Smooth muscle cell (in vitro differentiated cells): ENCODE results near the gene PTGER1. TPM values are rescaled to one million over a fixed set of nuclear protein-coding genes. Genes with fewer than 3 reads are reported as not detected.

Experiments used
- DNase-seq: peaks from one replicate; lab custom pipeline; 2025; ENCODE audit not compliant: unreplicated experiment; lab: John Stamatoyannopoulos, UW
- H2AFZ ChIP-seq: fragments of 200-600 bp; sonication (generic); 2 replicates; pipeline ENCODE4 v1.6.0; 2016; ENCODE audit warnings: antibody characterized with exemption, low read depth, mild to moderate bottlenecking
- H3F3A ChIP-seq: fragments of 200-600 bp; sonication (generic); 2 replicates; pipeline ENCODE4 v1.6.0; 2017; ENCODE audit warnings: antibody characterized with exemption, low read depth
- H3K27ac ChIP-seq: fragments of 200-600 bp; sonication (generic); 2 replicates; pipeline ENCODE4 v1.5.1; 2016; ENCODE audit warnings: low read depth, mild to moderate bottlenecking
- H3K27me3 ChIP-seq: fragments of 200-600 bp; sonication (generic); 2 replicates; pipeline ENCODE4 v1.6.1; 2016; ENCODE audit warnings: low read depth, mild to moderate bottlenecking
- H3K36me3 ChIP-seq: fragments of 200-600 bp; sonication (generic); 2 replicates; pipeline ENCODE4 v1.5.1; 2016; ENCODE audit warnings: low read depth
- H3K4me1 ChIP-seq: fragments of 200-600 bp; sonication (generic); 2 replicates; pipeline ENCODE4 v1.5.1; 2016; ENCODE audit warnings: low read depth
- H3K4me2 ChIP-seq: fragments of 200-600 bp; sonication (generic); 2 replicates; pipeline ENCODE4 v1.6.0; 2016; ENCODE audit warnings: mild to moderate bottlenecking
- H3K4me3 ChIP-seq: fragments of 200-600 bp; sonication (generic); 2 replicates; pipeline ENCODE4 v1.5.1; 2016; ENCODE audit warnings: mild to moderate bottlenecking
- H3K79me2 ChIP-seq: fragments of 200-600 bp; sonication (generic); 2 replicates; pipeline ENCODE4 v1.6.0; 2016; ENCODE audit warnings: low read depth, mild to moderate bottlenecking
- H3K9ac ChIP-seq: fragments of 200-600 bp; sonication (generic); 2 replicates; pipeline ENCODE4 v1.6.0; 2016; ENCODE audit warnings: low read depth
- H3K9me3 ChIP-seq: fragments of 200-600 bp; sonication (generic); replicated peaks from 2 replicates; pipeline ENCODE4 v1.5.1; 2016; ENCODE audit warnings: low read depth
- H4K20me1 ChIP-seq: fragments of 200-600 bp; sonication (generic); 2 replicates; pipeline ENCODE4 v1.6.0; 2016; ENCODE audit warnings: low read depth
- WGBS: methylation state at CpG from one replicate; pipeline ENCODE4 v1.1.7; 2016; ENCODE audit warnings: low lambda C conversion rate; 5-methylcytosine and 5-hydroxymethylcytosine counted together
- polyA plus RNA-seq: library from polyadenylated mRNA; unstranded; fragments of >200 nt; fragmentation: Nextera tagmentation; extraction: Ambion mirVana; gene quantifications from 2 replicates; pipeline ENCODE4 v1.2.1, GENCODE V29; 2016
- total RNA-seq: library from RNA; depleted of rRNA; stranded (reverse); fragments of >200 nt; gene quantifications from 2 replicates; pipeline ENCODE4 v1.2.3, GENCODE V29; 2014
- TF ChIP-seq, protein P1 (sequence below): fragments of 200-600 bp; sonication (generic); IDR thresholded peaks from 2 replicates; pipeline ENCODE4 v1.5.1; 2017; ENCODE audit warnings: borderline replicate concordance, mild to moderate bottlenecking, antibody characterized with exemption; ENCODE audit not compliant: insufficient read depth, poor library complexity, severe bottlenecking

Gene PTGER1
- total and polyA plus RNA-seq, 2 experiments from 2014 or later, result 0.27 to 1.0 TPM

DNA sequence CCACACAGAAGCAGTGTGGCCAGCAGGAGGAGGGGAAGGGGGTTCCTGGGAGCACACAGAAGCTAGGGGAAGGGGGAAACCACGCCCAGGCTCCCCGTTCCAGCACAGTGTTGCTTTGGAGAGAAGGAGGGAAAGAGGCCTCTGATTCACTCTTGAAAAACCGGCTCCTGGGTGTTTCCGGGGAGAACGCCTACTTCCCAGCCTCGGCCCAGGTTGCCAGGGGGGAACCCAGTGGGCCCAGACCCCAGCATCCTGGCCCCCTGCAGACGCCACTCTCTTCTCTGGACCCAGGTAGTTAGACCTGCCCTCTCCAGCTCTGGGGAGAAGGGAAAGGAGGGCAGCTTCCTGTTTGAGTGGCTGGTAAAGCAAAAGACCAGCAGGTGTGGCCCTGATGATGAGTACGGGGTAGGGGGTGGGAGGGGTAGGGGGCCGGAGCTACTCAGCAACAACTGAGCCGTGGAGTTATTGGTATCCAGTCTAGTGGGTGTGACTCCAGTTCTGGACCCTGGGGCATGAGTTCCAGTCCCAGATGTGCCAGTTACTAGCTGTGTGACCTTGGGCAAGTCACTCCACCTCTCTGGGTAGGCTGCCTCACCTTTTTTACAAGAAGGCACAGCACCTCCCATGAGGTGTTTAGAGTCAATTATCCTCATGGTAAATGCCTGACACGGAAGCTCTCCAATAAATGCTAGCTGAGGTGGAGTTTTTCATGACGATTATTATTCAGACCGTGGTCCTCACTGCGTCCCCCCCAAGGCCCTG is 19.9 kb upstream of the PTGER1 start:
- H3F3A ChIP-seq, result no peaks in the 10 kb centered on the region
- no peaks in the 10 kb centered on the region for H3K9me3 ChIP-seq
- peaks cover 14% of the 10 kb centered on the region for H3K4me1 ChIP-seq
- peak overlapping the region; percentile 70 for H3K27ac ChIP-seq
- no peaks in the 10 kb centered on the region for H3K36me3 ChIP-seq
- peak overlapping the region; percentile 4 for H2AFZ ChIP-seq
- 48% methylated on average over 13 of the region's 14 CpGs for WGBS
- H3K79me2 ChIP-seq, result peaks cover 48% of the 10 kb centered on the region
- no peaks in the 10 kb centered on the region for H3K27me3 ChIP-seq
- peaks cover 35% of the 10 kb centered on the region for H4K20me1 ChIP-seq
- peak overlapping the region; percentile 90 for H3K4me2 ChIP-seq
- TF ChIP-seq, protein P1, sequence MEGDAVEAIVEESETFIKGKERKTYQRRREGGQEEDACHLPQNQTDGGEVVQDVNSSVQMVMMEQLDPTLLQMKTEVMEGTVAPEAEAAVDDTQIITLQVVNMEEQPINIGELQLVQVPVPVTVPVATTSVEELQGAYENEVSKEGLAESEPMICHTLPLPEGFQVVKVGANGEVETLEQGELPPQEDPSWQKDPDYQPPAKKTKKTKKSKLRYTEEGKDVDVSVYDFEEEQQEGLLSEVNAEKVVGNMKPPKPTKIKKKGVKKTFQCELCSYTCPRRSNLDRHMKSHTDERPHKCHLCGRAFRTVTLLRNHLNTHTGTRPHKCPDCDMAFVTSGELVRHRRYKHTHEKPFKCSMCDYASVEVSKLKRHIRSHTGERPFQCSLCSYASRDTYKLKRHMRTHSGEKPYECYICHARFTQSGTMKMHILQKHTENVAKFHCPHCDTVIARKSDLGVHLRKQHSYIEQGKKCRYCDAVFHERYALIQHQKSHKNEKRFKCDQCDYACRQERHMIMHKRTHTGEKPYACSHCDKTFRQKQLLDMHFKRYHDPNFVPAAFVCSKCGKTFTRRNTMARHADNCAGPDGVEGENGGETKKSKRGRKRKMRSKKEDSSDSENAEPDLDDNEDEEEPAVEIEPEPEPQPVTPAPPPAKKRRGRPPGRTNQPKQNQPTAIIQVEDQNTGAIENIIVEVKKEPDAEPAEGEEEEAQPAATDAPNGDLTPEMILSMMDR, result no peak
- H3K9ac ChIP-seq, result peak overlapping the region; percentile 56
- peak overlapping the region; percentile 75 for H3K4me3 ChIP-seq
- DNase-seq, result no peak

DNA sequence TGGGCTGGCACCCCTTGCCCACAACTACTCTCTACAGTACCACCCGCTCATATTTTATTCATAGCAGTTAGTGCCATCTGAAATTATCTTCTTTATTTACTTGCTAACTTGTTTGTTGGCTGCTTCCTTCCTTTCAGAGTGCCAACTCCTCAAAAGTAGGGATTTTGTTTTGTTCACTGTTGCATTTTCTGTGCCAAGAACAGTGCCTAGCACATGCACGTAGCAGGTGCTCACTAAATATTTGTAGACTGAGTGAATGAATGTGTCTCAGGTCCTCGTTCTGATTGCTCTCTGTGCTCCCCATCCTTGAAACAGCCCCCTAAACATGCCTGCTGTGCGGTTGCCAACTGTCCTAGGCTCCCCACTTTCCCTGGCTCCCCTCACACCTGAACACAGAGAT is 19.3 kb upstream of the PTGER1 start:
- Histone ChIP-seq H3K79me2 (peaks cover 48% of the 10 kb centered on the region), H3K36me3 (no peaks in the 10 kb centered on the region), H3K4me3 (peak overlapping the region; percentile 75), H3K9ac (no peak overlapping the region), H3K27me3 (no peaks in the 10 kb centered on the region), H4K20me1 (peaks cover 35% of the 10 kb centered on the region), H3F3A (no peaks in the 10 kb centered on the region), H3K27ac (peak overlapping the region; percentile 70), H3K4me2 (peak overlapping the region; percentile 90), H2AFZ (no peak overlapping the region), H3K9me3 (no peaks in the 10 kb centered on the region), H3K4me1 (peaks cover 14% of the 10 kb centered on the region)
- no peak for DNase-seq
- TF ChIP-seq, protein P1, result no peak
- 95% methylated on average over 4 of the region's 4 CpGs for WGBS

DNA sequence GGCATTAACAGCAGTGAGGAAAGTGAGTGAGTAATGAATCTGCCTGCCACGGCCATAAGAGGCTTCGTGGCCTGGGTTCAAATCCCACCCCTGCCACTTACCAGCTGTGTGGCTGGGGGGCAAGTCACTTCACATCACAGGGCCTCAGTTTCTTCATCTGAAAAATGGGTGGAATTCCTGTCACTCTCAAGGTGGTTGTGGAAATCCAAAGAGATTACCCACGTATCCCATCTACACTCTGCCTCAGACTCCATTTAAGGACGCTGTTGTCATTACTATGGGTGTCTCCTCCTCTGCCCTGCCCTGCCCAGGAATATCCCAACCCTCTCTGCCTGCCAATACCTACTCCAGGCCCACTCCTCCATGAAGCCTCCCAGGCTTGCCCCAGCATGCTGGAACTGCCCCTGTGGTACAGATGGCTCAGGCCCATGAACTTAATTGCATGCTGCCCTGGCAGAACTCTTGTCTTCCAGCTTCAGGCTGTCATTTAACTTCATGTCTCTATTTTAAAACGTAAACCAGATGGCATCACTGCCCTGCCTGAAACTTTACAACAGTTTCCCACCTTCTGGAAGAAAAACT is 17.7 kb upstream of the PTGER1 start:
- no peaks in the 10 kb centered on the region for H3K9me3 ChIP-seq
- no peak overlapping the region for H3K9ac ChIP-seq
- H3K4me3 ChIP-seq, result no peak overlapping the region
- no peaks in the 10 kb centered on the region for H3F3A ChIP-seq
- H3K4me2 ChIP-seq, result no peak overlapping the region
- H3K27ac ChIP-seq, result no peak overlapping the region
- peaks cover 55% of the 10 kb centered on the region for H3K79me2 ChIP-seq
- peaks cover 44% of the 10 kb centered on the region for H4K20me1 ChIP-seq
- peaks cover 14% of the 10 kb centered on the region for H3K4me1 ChIP-seq
- H3K36me3 ChIP-seq, result no peaks in the 10 kb centered on the region
- TF ChIP-seq, protein P1, result no peak
- no peak overlapping the region for H2AFZ ChIP-seq
- DNase-seq, result no peak
- H3K27me3 ChIP-seq, result no peaks in the 10 kb centered on the region
- WGBS, result 87% methylated on average over 5 of the region's 5 CpGs
